K562 (cell line): ENCODE measurements around the gene MPIG6B. TPM values are rescaled to one million over a fixed set of nuclear protein-coding genes. Genes with fewer than 3 reads are reported as not detected.
A peak's percentile ranks its signal among the peaks of the same experiment; 100 is the strongest.

Source experiments
- CEBPZ ChIP-seq: fragments of 150-350 bp; IDR thresholded peaks from 2 replicates; pipeline ENCODE4 v1.6.1; 2014; ENCODE audit warnings: low read depth, mild to moderate bottlenecking, low read length, borderline replicate concordance
- HSF4 ChIP-seq: fragments of 250-450 bp; sonication (Bioruptor Pico); IDR thresholded peaks from 2 replicates; pipeline ENCODE4 v2.1.2; 2022; ENCODE audit warnings: mild to moderate bottlenecking, moderate library complexity, borderline replicate concordance
- MYC ChIP-seq, 2 experiments: fragments of 250-450 bp in 1 of 2; sonication (Bioruptor Pico) in 1 of 2; IDR thresholded peaks; 2 replicates each; pipeline versions ENCODE4 v1.5.1 to v1.6.1; 2012 to 2021; ENCODE audit warnings: low read depth in 2 of 2, borderline replicate concordance in 1 of 2, improper control_type of control experiment in 1 of 2, low read length in 1 of 2, mild to moderate bottlenecking in 1 of 2, moderate library complexity in 1 of 2
- NEUROD1 ChIP-seq: fragments of 150-350 bp; IDR thresholded peaks from 2 replicates; pipeline ENCODE4 v1.6.1; 2014; ENCODE audit warnings: borderline replicate concordance, low read length, low read depth; ENCODE audit not compliant: partially characterized antibody
- NKRF ChIP-seq: fragments of 450-650 bp; IDR thresholded peaks from 2 replicates; pipeline ENCODE4 v1.6.1; 2016; ENCODE audit warnings: borderline replicate concordance
- NR2C2 ChIP-seq, 2 experiments: fragments of 200-800 bp in 1 of 2; sonication (Bioruptor generic) in 1 of 2; sonication (generic) in 1 of 2; formaldehyde crosslinking in 1 of 2; IDR thresholded peaks; 2 replicates each; pipeline versions ENCODE4 v1.6.1 to v1.8.0; 2016 to 2022; ENCODE audit warnings: mild to moderate bottlenecking in 1 of 2, missing compliant biosample characterization in 1 of 2, missing genetic modification characterization in 1 of 2, missing genetic modification reagents in 1 of 2
- RBM15 ChIP-seq: fragments of 200-400 bp; formaldehyde crosslinking; IDR thresholded peaks from 2 replicates; pipeline ENCODE4 v1.6.1; 2018; ENCODE audit warnings: mild to moderate bottlenecking, low read length, moderate library complexity; ENCODE audit not compliant: insufficient read depth
- THRB ChIP-seq: fragments of 450-650 bp; formaldehyde crosslinking; conservative IDR thresholded peaks from 2 replicates; pipeline ENCODE4 v1.4.0; 2022; ENCODE audit warnings: mild to moderate bottlenecking, missing genetic modification characterization
- ZBTB26 ChIP-seq: fragments of 450-650 bp; formaldehyde crosslinking; IDR thresholded peaks from 2 replicates; pipeline ENCODE4 v1.4.0; 2022; ENCODE audit warnings: missing genetic modification characterization
- ZC3H8 ChIP-seq: fragments of 450-650 bp; IDR thresholded peaks from 2 replicates; pipeline ENCODE4 v1.6.1; 2017
- ZNF583 ChIP-seq: fragments of 250-450 bp; sonication (Bioruptor Pico); IDR thresholded peaks from 2 replicates; pipeline ENCODE4 v1.4.0; 2020
- ZNF780A ChIP-seq: fragments of 250-450 bp; sonication (Bioruptor Pico); IDR thresholded peaks from 2 replicates; pipeline ENCODE4 v1.5.0; 2021; ENCODE audit warnings: mild to moderate bottlenecking
- polyA plus RNA-seq, 8 experiments: library from polyadenylated mRNA; depleted of rRNA in 4 of 8; stranded (reverse) in 5 of 8; unstranded in 3 of 8; fragments of >200 nt; fragmentation: Nextera tagmentation in 2 of 8; fragmentation: Illumina TruSeq in 1 of 8; extraction: Ambion mirVana in 2 of 8; extraction: Trizol in 1 of 8; gene quantifications; 2 replicates each; pipeline versions ENCODE4 v1.2.1 to v1.2.3, GENCODE V29; 2011 to 2014; ENCODE audit warnings: inconsistent platforms in 1 of 8, missing spikeins in 1 of 8
- total RNA-seq, 7 experiments: library from RNA; depleted of rRNA in 6 of 7; stranded (reverse); fragments of >200 nt in 6 of 7; fragmentation: Illumina TruSeq in 2 of 7; extraction: Trizol in 2 of 7; gene quantifications; 2 replicates each; pipeline versions ENCODE4 v1.2.1 to v1.2.3, GENCODE V29; 2011 to 2021; ENCODE audit warnings: low replicate concordance in 1 of 7
- TF ChIP-seq, protein P1 (sequence below): fragments of 250-450 bp; sonication (Bioruptor Pico); IDR thresholded peaks from 2 replicates; pipeline ENCODE4 v1.4.0; 2020
- TF ChIP-seq, protein P2 (sequence below), 2 experiments: fragments of 450-650 bp in 1 of 2; sonication (generic) in 1 of 2; formaldehyde crosslinking; conservative IDR thresholded peaks; 2 replicates each; pipeline versions ENCODE4 v1.4.0 to v1.8.1; 2020 to 2022; ENCODE audit warnings: mild to moderate bottlenecking in 1 of 2, missing genetic modification reagents in 1 of 2

MPIG6B gene
- total and polyA plus RNA-seq, 9 of the 15 experiments (the other 6 are each of a cell fraction or from before 2014, with no cell fraction given), result 0.11 to 1.2 (median 0.28) TPM; not detected in 1

GRCh38 chr6:31725502-31726350, 2.6 kb downstream of the MPIG6B start (continued):
- peak; percentile 35 for TF ChIP-seq NKRF
- TF ChIP-seq RBM15, result no peak
- peak; percentile 85 for TF ChIP-seq MYC (IDR thresholded peaks at IDR 0.05; ENCODE audit: low read depth, low read length)
- TF ChIP-seq MYC (CRISPR knock-in tag; IDR thresholded peaks at IDR 0.05; ENCODE audit: borderline replicate concordance, low read depth), result peak; percentile 72
- TF ChIP-seq ZNF780A (CRISPR knock-in tag), result no peak
- peak; percentile 87 for TF ChIP-seq ZBTB26 (CRISPR knock-in tag)
- TF ChIP-seq ZNF583 (CRISPR knock-in tag), result peak; percentile 92
- no peak for TF ChIP-seq CEBPZ
- TF ChIP-seq NEUROD1, result no peak
- TF ChIP-seq HSF4 (CRISPR knock-in tag), result no peak
- no peak for TF ChIP-seq ZC3H8
- TF ChIP-seq, protein P1, sequence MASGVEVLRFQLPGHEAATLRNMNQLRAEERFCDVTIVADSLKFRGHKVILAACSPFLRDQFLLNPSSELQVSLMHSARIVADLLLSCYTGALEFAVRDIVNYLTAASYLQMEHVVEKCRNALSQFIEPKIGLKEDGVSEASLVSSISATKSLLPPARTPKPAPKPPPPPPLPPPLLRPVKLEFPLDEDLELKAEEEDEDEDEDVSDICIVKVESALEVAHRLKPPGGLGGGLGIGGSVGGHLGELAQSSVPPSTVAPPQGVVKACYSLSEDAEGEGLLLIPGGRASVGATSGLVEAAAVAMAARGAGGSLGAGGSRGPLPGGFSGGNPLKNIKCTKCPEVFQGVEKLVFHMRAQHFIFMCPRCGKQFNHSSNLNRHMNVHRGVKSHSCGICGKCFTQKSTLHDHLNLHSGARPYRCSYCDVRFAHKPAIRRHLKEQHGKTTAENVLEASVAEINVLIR, result peak; percentile 48; the same call in 1 of the 2 replicates
- peak; percentile 96 for TF ChIP-seq THRB (CRISPR knock-in tag)
- TF ChIP-seq NR2C2 (CRISPR knock-in tag; IDR thresholded peaks at IDR 0.05), result no peak
- TF ChIP-seq NR2C2 (tag; IDR thresholded peaks at IDR 0.05), result peak; percentile 51; the same call in 1 of the 2 replicates
- TF ChIP-seq, protein P2, sequence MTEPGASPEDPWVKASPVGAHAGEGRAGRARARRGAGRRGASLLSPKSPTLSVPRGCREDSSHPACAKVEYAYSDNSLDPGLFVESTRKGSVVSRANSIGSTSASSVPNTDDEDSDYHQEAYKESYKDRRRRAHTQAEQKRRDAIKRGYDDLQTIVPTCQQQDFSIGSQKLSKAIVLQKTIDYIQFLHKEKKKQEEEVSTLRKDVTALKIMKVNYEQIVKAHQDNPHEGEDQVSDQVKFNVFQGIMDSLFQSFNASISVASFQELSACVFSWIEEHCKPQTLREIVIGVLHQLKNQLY (CRISPR knock-in tag; conservative IDR thresholded peaks at IDR 0.05), result 0 out of 4 replicates have a peak, but pooled peaks of 1 of the 2 experiments have one; percentile 83
